Caco-2 (cell line): ENCODE measurements around the gene SLC19A1. TPM values are rescaled to one million over a fixed set of nuclear protein-coding genes. Genes with fewer than 3 reads are reported as not detected.
A peak's percentile ranks its signal among the peaks of the same experiment; 100 is the strongest.

Source experiments
- BruUV-seq: library from RNA; stranded (reverse); fragments of 400-500 nt; replicated peaks from 2 replicates; lab custom pipeline; 2021; lab: Mats Ljungman, UMichigan
- CTCF ChIA-PET: fragments of 300-600 bp; sonication (Branson Sonifier 250); formaldehyde crosslinking; loops from one replicate; lab custom pipeline; 2022; ENCODE audit warnings: antibody characterized with exemption; lab: Charles Lee
- POLR2A ChIA-PET: fragments of 300-600 bp; sonication (Branson Sonifier 250); formaldehyde crosslinking; loops from one replicate; lab custom pipeline; 2022; ENCODE audit warnings: antibody characterized with exemption; lab: Charles Lee
- DNase-seq, 2 experiments: peaks; one replicate each; pipeline versions ENCODE4 v3.0.0 to v3.0.0-alpha.2; 2020 to 2022
- H3K27me3 ChIP-seq: replicated peaks from 2 replicates; pipeline ENCODE4 v1.6.0; 2011; ENCODE audit warnings: low read length; ENCODE audit not compliant: control insufficient read depth, insufficient read depth
- H3K36me3 ChIP-seq: 2 replicates; pipeline ENCODE4 v1.5.1; 2011; ENCODE audit warnings: low read length; ENCODE audit not compliant: control insufficient read depth, insufficient read depth
- H3K4me1 ChIP-seq: fragments of 250-450 bp; sonication (Bioruptor Pico); 2 replicates; pipeline ENCODE4 v1.5.1; 2020; ENCODE audit warnings: mild to moderate bottlenecking
- H3K4me3 ChIP-seq: 2 replicates; pipeline ENCODE4 v1.5.1; 2011; ENCODE audit warnings: low read depth, mild to moderate bottlenecking, control low read depth, low read length
- H3K9me3 ChIP-seq: fragments of 250-450 bp; sonication (Bioruptor Pico); 2 replicates; pipeline ENCODE4 v1.5.1; 2020; ENCODE audit warnings: mild to moderate bottlenecking, moderate library complexity
- H3K27ac Mint-ChIP-seq: one replicate; pipeline ENCODE4 v1.8.0; 2022; ENCODE audit warnings: mixed read lengths; ENCODE audit not compliant: unreplicated experiment
- H3K27me3 Mint-ChIP-seq: one replicate; pipeline ENCODE4 v1.8.0; 2022; ENCODE audit warnings: mixed read lengths; ENCODE audit not compliant: insufficient read depth, unreplicated experiment
- H3K36me3 Mint-ChIP-seq: one replicate; pipeline ENCODE4 v1.8.0; 2022; ENCODE audit warnings: mild to moderate bottlenecking, mixed read lengths; ENCODE audit not compliant: insufficient read depth, unreplicated experiment
- H3K4me1 Mint-ChIP-seq: one replicate; pipeline ENCODE4 v1.8.0; 2022; ENCODE audit warnings: low read depth, mixed read lengths; ENCODE audit not compliant: unreplicated experiment
- H3K4me3 Mint-ChIP-seq: one replicate; pipeline ENCODE4 v1.8.0; 2022; ENCODE audit warnings: mild to moderate bottlenecking, moderate library complexity, mixed read lengths; ENCODE audit not compliant: unreplicated experiment
- H3K9me3 Mint-ChIP-seq: one replicate; pipeline ENCODE4 v1.8.0; 2022; ENCODE audit warnings: mixed read lengths; ENCODE audit not compliant: unreplicated experiment
- CTCF ChIP-seq, 2 experiments: fragments of 200-600 bp in 1 of 2; IDR thresholded peaks; 1 replicate in 1 of 2; 2 replicates in 1 of 2; pipeline versions ENCODE4 v1.5.1 to v1.8.0; 2011 to 2022; ENCODE audit warnings: antibody characterized with exemption in 1 of 2, control low read depth in 1 of 2, inconsistent platforms in 1 of 2, low read depth in 1 of 2, low read length in 1 of 2, mild to moderate bottlenecking in 1 of 2, moderate library complexity in 1 of 2; ENCODE audit not compliant: insufficient read depth in 1 of 2, severe bottlenecking in 1 of 2, unreplicated experiment in 1 of 2
- intact Hi-C: fragments of 100-400 bp; cut with micrococcal nuclease; formaldehyde crosslinking; loops from one replicate; pipeline ENCODE4 v1.10.0; 2022; ENCODE audit not compliant: unreplicated experiment
- total RNA-seq: library from RNA; stranded (reverse); gene quantifications from 2 replicates; pipeline ENCODE4 v1.2.3, GENCODE V29; 2022

Gene SLC19A1
- total RNA-seq, 1 experiment from 2014 or later: 45.4 TPM

GRCh38 chr21:45468971-45469272, 73.3 kb downstream of the SLC19A1 start:
- H3K4me1 Mint-ChIP-seq: peaks cover 33% of the 10 kb centered on the region
- no peak for DNase-seq
- no peak overlapping the region for H3K27ac Mint-ChIP-seq
- ChIA-PET POLR2A (no interaction called here), CTCF (interaction anchor here (1.3 kb wide), 1 partner anchor 14 kb away, joined by 4 read pairs; no protein-coding TSS in a partner anchor)
- BruUV-seq: no TSS peak
- peaks cover 40% of the 10 kb centered on the region for H3K4me1 ChIP-seq
- intact Hi-C loops: no loop called here
- no peak for TF ChIP-seq CTCF (IDR thresholded peaks at IDR 0.05; ENCODE audit: insufficient read depth in 1 of 2, low read depth in 1 of 2, low read length in 1 of 2, severe bottlenecking in 1 of 2, unreplicated experiment in 1 of 2)
- H3K36me3 Mint-ChIP-seq: peaks cover 61% of the 10 kb centered on the region
- no peak overlapping the region for H3K4me3 Mint-ChIP-seq
- H3K27me3 Mint-ChIP-seq: no peaks in the 10 kb centered on the region
- H3K9me3 ChIP-seq: no peaks in the 10 kb centered on the region
- no peak overlapping the region for H3K4me3 ChIP-seq
- no peaks in the 10 kb centered on the region for H3K9me3 Mint-ChIP-seq
- H3K36me3 ChIP-seq: peaks cover 3% of the 10 kb centered on the region
- no peaks in the 10 kb centered on the region for H3K27me3 ChIP-seq

- POLR2A ChIA-PET: no interaction called here
- H3K4me1 Mint-ChIP-seq: peaks cover 32% of the 10 kb centered on the region
- H3K4me3 Mint-ChIP-seq: no peak overlapping the region
- H3K27me3 Mint-ChIP-seq: no peaks in the 10 kb centered on the region
- DNase-seq: no peak
- H3K27ac Mint-ChIP-seq: peak overlapping the region; percentile 7
- H3K36me3 Mint-ChIP-seq: peaks cover 56% of the 10 kb centered on the region
- H3K9me3 Mint-ChIP-seq: no peaks in the 10 kb centered on the region
- intact Hi-C loops: no loop called here
- H3K9me3 ChIP-seq: no peaks in the 10 kb centered on the region
- peaks cover 3% of the 10 kb centered on the region for H3K36me3 ChIP-seq
- H3K27me3 ChIP-seq: no peaks in the 10 kb centered on the region
- no peak for TF ChIP-seq CTCF (IDR thresholded peaks at IDR 0.05; ENCODE audit: insufficient read depth in 1 of 2, low read depth in 1 of 2, low read length in 1 of 2, severe bottlenecking in 1 of 2, unreplicated experiment in 1 of 2)
- CTCF ChIA-PET: interaction anchor here (1.3 kb wide), 1 partner anchor 15 kb away, joined by 4 read pairs; no protein-coding TSS in a partner anchor
- no peak overlapping the region for H3K4me3 ChIP-seq
- BruUV-seq: no TSS peak
- H3K4me1 ChIP-seq: peaks cover 40% of the 10 kb centered on the region
Observed at GRCh38 chr21:45468051-45468970, 73.9 kb downstream of the SLC19A1 start.

GRCh38 chr21:45467221-45467779, 74.9 kb downstream of the SLC19A1 start:
- peaks cover 39% of the 10 kb centered on the region for H3K4me1 Mint-ChIP-seq
- H3K4me1 ChIP-seq: peaks cover 41% of the 10 kb centered on the region
- H3K27me3 Mint-ChIP-seq: no peaks in the 10 kb centered on the region
- H3K4me3 Mint-ChIP-seq: no peak overlapping the region
- no peak overlapping the region for H3K4me3 ChIP-seq
- no peak for DNase-seq
- no peaks in the 10 kb centered on the region for H3K27me3 ChIP-seq
- POLR2A ChIA-PET: no interaction called here
- intact Hi-C loops: no loop called here
- H3K9me3 Mint-ChIP-seq: peaks cover under 1% of the 10 kb centered on the region
- BruUV-seq: no TSS peak
- peaks cover 56% of the 10 kb centered on the region for H3K36me3 Mint-ChIP-seq
- TF ChIP-seq CTCF (IDR thresholded peaks at IDR 0.05; ENCODE audit: insufficient read depth in 1 of 2, low read depth in 1 of 2, low read length in 1 of 2, severe bottlenecking in 1 of 2, unreplicated experiment in 1 of 2): no peak
- CTCF ChIA-PET: no interaction called here
- H3K9me3 ChIP-seq: no peaks in the 10 kb centered on the region
- H3K36me3 ChIP-seq: peaks cover 2% of the 10 kb centered on the region; the same call in 1 of the 2 replicates
- H3K27ac Mint-ChIP-seq: no peak overlapping the region
